Measurements from ENCODE around the gene WWOX.

Gene WWOX

GRCh38 chr16:78956859-78957258 lies 857.4 kb downstream of the WWOX start:
- Histone ChIP-seq H3K36me3 (ENCODE audit: insufficient read depth, insufficient read length, low read length) (no peaks in the 10 kb centered on the region), H3K4me1 (ENCODE audit: insufficient read depth, insufficient read length) (peaks cover 2% of the 10 kb centered on the region), H3K27me3 (ENCODE audit: insufficient read depth, insufficient read length) (no peaks in the 10 kb centered on the region), H3K9me3 (ENCODE audit: insufficient read depth, low read length) (no peaks in the 10 kb centered on the region; the same call in 1 of the 2 replicates), H3K9ac (ENCODE audit: insufficient read length, low read depth) (no peak overlapping the region), H3K4me3 (ENCODE audit: insufficient read length, low read depth) (no peak overlapping the region)
- no peak for DNase-seq (ENCODE audit: low read depth, low spot score)
- TF ChIP-seq ZNF274 (IDR thresholded peaks at IDR 0.05; ENCODE audit: low read depth, low read length) (no peak), YY1 (IDR thresholded peaks at IDR 0.05; ENCODE audit: insufficient read depth, insufficient read length) (no peak), SUZ12 (IDR thresholded peaks at IDR 0.05; ENCODE audit: extremely low read depth, insufficient read depth, insufficient read length) (no peak)

- Histone ChIP-seq H3K9ac (ENCODE audit: insufficient read length, low read depth) (no peak overlapping the region), H3K4me1 (ENCODE audit: insufficient read depth, insufficient read length) (peaks cover 2% of the 10 kb centered on the region), H3K36me3 (ENCODE audit: insufficient read depth, insufficient read length, low read length) (no peaks in the 10 kb centered on the region), H3K9me3 (ENCODE audit: insufficient read depth, low read length) (no peaks in the 10 kb centered on the region; the same call in 1 of the 2 replicates), H3K4me3 (ENCODE audit: insufficient read length, low read depth) (no peak overlapping the region), H3K27me3 (ENCODE audit: insufficient read depth, insufficient read length) (no peaks in the 10 kb centered on the region)
- TF ChIP-seq SUZ12 (IDR thresholded peaks at IDR 0.05; ENCODE audit: extremely low read depth, insufficient read depth, insufficient read length) (no peak), ZNF274 (IDR thresholded peaks at IDR 0.05; ENCODE audit: low read depth, low read length) (no peak), YY1 (IDR thresholded peaks at IDR 0.05; ENCODE audit: insufficient read depth, insufficient read length) (no peak)
- no peak for DNase-seq (ENCODE audit: low read depth, low spot score)
Observed at GRCh38 chr16:78957317-78958100, 858.1 kb downstream of the WWOX start.

- DNase-seq (ENCODE audit: low read depth, low spot score): no peak
Observed at GRCh38 chr16:78961464-78961863, 862.0 kb downstream of the WWOX start.

GRCh38 chr16:78962457-78962929 lies 863.0 kb downstream of the WWOX start:
- no peaks in the 10 kb centered on the region for H3K36me3 ChIP-seq (ENCODE audit: insufficient read depth, insufficient read length, low read length)
- TF ChIP-seq ZNF274 (IDR thresholded peaks at IDR 0.05; ENCODE audit: low read depth, low read length): no peak
- TF ChIP-seq YY1 (IDR thresholded peaks at IDR 0.05; ENCODE audit: insufficient read depth, insufficient read length): no peak
- no peak for TF ChIP-seq SUZ12 (IDR thresholded peaks at IDR 0.05; ENCODE audit: extremely low read depth, insufficient read depth, insufficient read length)
- no peak for DNase-seq (ENCODE audit: low read depth, low spot score)
- no peaks in the 10 kb centered on the region; the same call in none of the 2 replicates for H3K9me3 ChIP-seq (ENCODE audit: insufficient read depth, low read length)
- H3K4me3 ChIP-seq (ENCODE audit: insufficient read length, low read depth): no peak overlapping the region
- H3K9ac ChIP-seq (ENCODE audit: insufficient read length, low read depth): no peak overlapping the region
- H3K27me3 ChIP-seq (ENCODE audit: insufficient read depth, insufficient read length): no peaks in the 10 kb centered on the region
- H3K4me1 ChIP-seq (ENCODE audit: insufficient read depth, insufficient read length): peaks cover 2% of the 10 kb centered on the region

More at GRCh38 chr16:78961464-78961863, 862.0 kb downstream of the WWOX start:
- Histone ChIP-seq H3K36me3 (ENCODE audit: insufficient read depth, insufficient read length, low read length) (no peaks in the 10 kb centered on the region), H3K4me1 (ENCODE audit: insufficient read depth, insufficient read length) (peaks cover 2% of the 10 kb centered on the region), H3K27me3 (ENCODE audit: insufficient read depth, insufficient read length) (no peaks in the 10 kb centered on the region), H3K9me3 (ENCODE audit: insufficient read depth, low read length) (no peaks in the 10 kb centered on the region; the same call in none of the 2 replicates), H3K9ac (ENCODE audit: insufficient read length, low read depth) (no peak overlapping the region), H3K4me3 (ENCODE audit: insufficient read length, low read depth) (no peak overlapping the region)
- TF ChIP-seq SUZ12 (IDR thresholded peaks at IDR 0.05; ENCODE audit: extremely low read depth, insufficient read depth, insufficient read length) (no peak), ZNF274 (IDR thresholded peaks at IDR 0.05; ENCODE audit: low read depth, low read length) (no peak), YY1 (IDR thresholded peaks at IDR 0.05; ENCODE audit: insufficient read depth, insufficient read length) (no peak)

GRCh38 chr16:78967948-78968347 lies 868.5 kb downstream of the WWOX start:
- H3K27me3 ChIP-seq (ENCODE audit: insufficient read depth, insufficient read length): no peaks in the 10 kb centered on the region
- H3K4me1 ChIP-seq (ENCODE audit: insufficient read depth, insufficient read length): no peaks in the 10 kb centered on the region
- no peak overlapping the region for H3K4me3 ChIP-seq (ENCODE audit: insufficient read length, low read depth)
- H3K9me3 ChIP-seq (ENCODE audit: insufficient read depth, low read length): no peaks in the 10 kb centered on the region; the same call in 1 of the 2 replicates
- no peaks in the 10 kb centered on the region for H3K36me3 ChIP-seq (ENCODE audit: insufficient read depth, insufficient read length, low read length)
- no peak for DNase-seq (ENCODE audit: low read depth, low spot score)
- no peak overlapping the region for H3K9ac ChIP-seq (ENCODE audit: insufficient read length, low read depth)
- no peak for TF ChIP-seq SUZ12 (IDR thresholded peaks at IDR 0.05; ENCODE audit: extremely low read depth, insufficient read depth, insufficient read length)

- Histone ChIP-seq H3K4me3 (ENCODE audit: insufficient read length, low read depth) (no peak overlapping the region), H3K4me1 (ENCODE audit: insufficient read depth, insufficient read length) (no peaks in the 10 kb centered on the region), H3K36me3 (ENCODE audit: insufficient read depth, insufficient read length, low read length) (no peaks in the 10 kb centered on the region), H3K9me3 (ENCODE audit: insufficient read depth, low read length) (no peaks in the 10 kb centered on the region; the same call in 1 of the 2 replicates), H3K27me3 (ENCODE audit: insufficient read depth, insufficient read length) (no peaks in the 10 kb centered on the region), H3K9ac (ENCODE audit: insufficient read length, low read depth) (no peak overlapping the region)
- no peak for DNase-seq (ENCODE audit: low read depth, low spot score)
- no peak for TF ChIP-seq ZNF274 (IDR thresholded peaks at IDR 0.05; ENCODE audit: low read depth, low read length)
- no peak for TF ChIP-seq SUZ12 (IDR thresholded peaks at IDR 0.05; ENCODE audit: extremely low read depth, insufficient read depth, insufficient read length)
- no peak for TF ChIP-seq YY1 (IDR thresholded peaks at IDR 0.05; ENCODE audit: insufficient read depth, insufficient read length)
Observed at GRCh38 chr16:78969721-78970120, 870.3 kb downstream of the WWOX start.

GRCh38 chr16:78970650-78971049 lies 871.2 kb downstream of the WWOX start:
- Histone ChIP-seq H3K36me3 (ENCODE audit: insufficient read depth, insufficient read length, low read length) (no peaks in the 10 kb centered on the region), H3K4me3 (ENCODE audit: insufficient read length, low read depth) (no peak overlapping the region), H3K9ac (ENCODE audit: insufficient read length, low read depth) (no peak overlapping the region), H3K4me1 (ENCODE audit: insufficient read depth, insufficient read length) (no peaks in the 10 kb centered on the region), H3K27me3 (ENCODE audit: insufficient read depth, insufficient read length) (no peaks in the 10 kb centered on the region), H3K9me3 (ENCODE audit: insufficient read depth, low read length) (no peaks in the 10 kb centered on the region)
- DNase-seq (ENCODE audit: low read depth, low spot score): no peak
- TF ChIP-seq SUZ12 (IDR thresholded peaks at IDR 0.05; ENCODE audit: extremely low read depth, insufficient read depth, insufficient read length): no peak
- no peak for TF ChIP-seq ZNF274 (IDR thresholded peaks at IDR 0.05; ENCODE audit: low read depth, low read length)
- no peak for TF ChIP-seq YY1 (IDR thresholded peaks at IDR 0.05; ENCODE audit: insufficient read depth, insufficient read length)

All from NT2/D1 (cell line).